Measurements from ENCODE around the gene MYMX.

MYMX gene

GRCh38 chr6:44262467-44263353 lies 46.0 kb downstream of the MYMX start:
- DNase-seq (ENCODE audit: low read depth in 1 of 2, low spot score in 1 of 2): no peak

GRCh38 chr6:44263354-44264100 lies 46.8 kb downstream of the MYMX start:
- DNase-seq (ENCODE audit: low read depth in 1 of 2, low spot score in 1 of 2): no peak

GRCh38 chr6:44264154-44265006 lies 47.7 kb downstream of the MYMX start:
- DNase-seq (ENCODE audit: low read depth in 1 of 2, low spot score in 1 of 2): no peak

DNA sequence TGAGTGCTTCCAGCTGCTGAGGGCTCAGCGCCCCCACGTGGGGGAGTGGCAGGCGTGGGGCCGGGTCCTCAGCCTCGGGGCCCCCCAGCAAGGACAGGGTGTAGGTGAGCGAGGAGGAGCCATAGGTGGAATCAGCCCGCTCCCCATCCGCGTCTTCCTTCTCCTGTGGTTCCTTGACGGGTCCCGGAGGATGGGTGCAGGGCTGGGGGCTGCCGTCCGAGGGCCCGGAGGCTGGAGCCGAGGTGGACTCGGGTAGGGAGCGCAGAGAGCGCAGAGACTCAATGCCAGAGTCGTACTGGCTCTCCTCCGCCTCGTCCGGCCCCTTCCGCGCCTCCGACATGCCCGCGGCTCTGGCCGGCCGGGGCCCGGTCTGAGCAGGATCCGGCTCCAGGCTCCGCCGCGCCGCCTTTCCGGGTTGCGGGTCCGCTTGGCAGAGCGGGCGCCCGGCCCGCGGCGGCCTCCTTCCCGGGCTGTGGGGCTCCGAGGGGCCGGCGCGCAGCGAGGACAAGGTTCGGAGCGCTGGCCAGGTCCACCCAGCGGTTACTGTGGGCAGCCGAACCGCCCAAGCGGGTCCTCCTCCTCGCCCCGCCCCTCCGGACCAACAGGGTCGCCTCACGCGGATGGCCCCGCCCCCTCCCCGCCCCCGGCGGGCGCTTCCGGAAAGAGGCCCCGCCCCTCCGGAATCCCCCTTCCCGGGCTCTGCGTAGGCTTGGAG lies 48.4 kb downstream of the MYMX start, which contains the start of gene NFKBIE:
Gene NFKBIE (minus strand): TSS at position 545 of the 715 bp plus-strand sequence. CDS start 205 bp downstream, at position 340.
- DNase-seq (ENCODE audit: low read depth in 1 of 2, low spot score in 1 of 2): peak; percentile 94 to 98

DNA sequence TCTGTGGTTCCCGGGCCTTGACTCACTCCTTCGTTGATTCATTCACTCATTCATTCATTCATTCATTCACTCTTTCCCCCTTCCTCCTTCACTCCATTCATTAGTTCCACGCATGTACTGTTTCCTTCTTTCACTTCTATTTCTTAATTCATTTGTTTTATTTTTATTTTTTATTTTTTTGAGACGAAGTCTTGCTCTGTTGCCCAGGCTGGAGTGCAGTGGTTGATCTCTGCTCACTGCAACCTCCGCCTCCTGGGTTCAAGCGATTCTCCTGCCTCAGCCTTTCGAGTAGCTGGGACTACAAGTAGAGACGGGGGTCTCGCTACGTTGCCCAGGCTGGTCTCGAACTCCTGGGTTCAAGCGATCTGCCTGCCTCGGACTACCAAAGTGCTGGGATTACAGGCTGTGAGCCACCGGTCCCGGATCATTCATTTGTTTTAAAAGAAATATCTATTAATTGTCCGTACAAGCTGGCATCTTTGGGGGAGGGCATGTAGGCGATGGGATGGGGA lies 49.1 kb downstream of the MYMX start:
- DNase-seq (ENCODE audit: low read depth in 1 of 2, low spot score in 1 of 2): no peak

DNA sequence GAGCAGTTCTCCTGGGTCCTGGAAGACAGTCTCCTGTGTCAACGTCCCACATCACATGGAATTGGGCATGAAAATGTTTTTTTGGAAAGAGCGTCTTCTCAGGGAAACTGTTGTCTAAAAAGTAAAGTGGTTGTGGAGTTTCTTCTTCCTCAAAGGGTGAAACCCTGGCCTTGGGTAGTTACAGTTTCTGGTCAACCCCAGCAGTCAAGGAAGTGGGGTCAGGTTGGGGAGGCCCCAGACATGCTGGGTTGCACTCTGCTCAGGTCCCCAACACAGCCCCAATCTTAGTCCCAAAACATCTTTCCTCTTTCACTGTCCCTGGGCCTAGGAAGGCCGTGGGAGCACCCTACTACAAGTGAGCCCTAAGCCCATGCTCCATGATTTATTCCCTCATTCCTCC lies 49.6 kb downstream of the MYMX start:
- no peak for DNase-seq (ENCODE audit: low read depth in 1 of 2, low spot score in 1 of 2)

- no peak for DNase-seq (ENCODE audit: low read depth in 1 of 2, low spot score in 1 of 2)
Observed at GRCh38 chr6:44267252-44267651, 50.5 kb downstream of the MYMX start.
